Left cardiac atrium (tissue), 4 donors: ENCODE results near the gene DTD1. TPM values are rescaled to one million over a fixed set of nuclear protein-coding genes. Genes with fewer than 3 reads are reported as not detected.

Experiments used
- ATAC-seq, 2 donors: fragments of 200-7000 bp; cut with Tn5 transposase; one replicate each; pipeline ENCODE4 v1.9.1; 2020; ENCODE audit warnings: mild to moderate bottlenecking in 2 of 2, moderate library complexity in 2 of 2
- DNase-seq: peaks from one replicate; pipeline ENCODE4 v3.0.0-alpha.2; 2020
- intact Hi-C, 2 donors: fragments of 100-400 bp; cut with DNase I; formaldehyde crosslinking; loops; one replicate each; pipeline versions ENCODE4 v1.14.1 to v1.15.1; 2022 to 2023
- long read RNA-seq: library from polyadenylated mRNA; unstranded; transcript quantifications from one replicate; pipeline ENCODE4 v2.0.0, GENCODE V29; 2021
- total RNA-seq, 2 donors: library from RNA; stranded (reverse); fragmentation: NEBNext Ultra II Directional; extraction: Animal tissue kit (Norgen Biotek cat#: 25700); gene quantifications; one replicate each; pipeline ENCODE4 v1.2.1, GENCODE V29; 2021
- donor health status: DM: no; HTN: yes; CAD: no.
- donor health status: DM: no; HTN: yes; CAD: no; lungs with severe emphysema.
- donor health status: DM: yes; HTN: yes; CAD: no.
- donor health status: Dilated cardiomyopathy.

The DTD1 gene
- total RNA-seq, result 10 to 100 TPM; 12.1 to 18.9 TPM
- long read RNA-seq, transcript DTD1-201 (6 exons, 1,387 nt), result major isoform, 18 of 20 reads
- long read RNA-seq, partial matches to known transcripts, result 1 of 20 reads
- long read RNA-seq, other reads (novel, unspliced or antisense), result 0 of 20 reads

DNA sequence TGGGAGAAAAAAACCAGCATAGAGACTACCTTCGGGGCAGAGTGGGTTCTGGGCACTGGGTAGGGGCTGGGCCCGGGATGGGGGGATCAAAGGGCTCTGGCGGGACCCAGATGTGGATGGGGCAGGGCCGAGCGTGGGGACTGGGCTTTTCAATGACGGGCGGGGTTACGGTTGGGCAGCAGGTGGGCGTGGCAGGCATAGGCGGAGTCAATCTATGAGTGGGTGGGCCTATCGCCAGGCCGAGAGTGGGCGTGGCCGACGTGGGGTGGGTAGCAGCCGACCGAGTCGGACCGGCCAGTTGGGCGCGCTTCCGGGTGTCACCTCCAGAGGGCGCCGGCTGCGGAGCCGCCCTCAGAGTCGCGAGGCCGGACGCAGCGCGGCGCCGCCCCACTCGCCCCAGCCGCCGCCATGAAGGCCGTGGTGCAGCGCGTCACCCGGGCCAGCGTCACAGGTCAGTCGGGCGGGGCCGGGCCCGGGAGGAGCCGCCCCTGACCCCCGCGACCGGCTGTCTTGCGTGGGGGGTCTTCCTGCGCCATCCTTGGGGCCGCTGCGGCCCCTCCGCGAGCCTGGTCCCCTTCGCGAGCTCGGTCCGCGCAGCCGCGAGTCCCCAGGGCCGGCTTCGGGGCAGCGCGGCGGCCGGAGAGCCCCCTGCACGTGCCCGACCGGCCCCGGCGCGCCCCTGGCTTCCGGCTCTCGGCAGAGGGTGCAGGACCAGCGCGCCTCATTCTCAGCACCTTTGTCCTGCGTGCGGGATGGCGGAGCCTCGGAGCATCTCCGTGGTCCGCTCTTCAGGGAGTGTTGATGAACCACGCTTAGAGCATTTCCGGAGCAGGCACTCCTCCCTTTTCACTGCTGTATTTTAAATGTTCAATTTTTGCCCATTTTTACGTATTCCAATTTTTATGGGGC, at the start of gene DTD1:
DTD1 (plus strand) TSS at position 390 of the 909 bp plus-strand sequence; CDS start at position 409, 19 bp downstream.
- peak; percentile 98 to 99 for ATAC-seq
- DNase-seq, result peak; percentile 97
- intact Hi-C loops, result no loop called here

DNA sequence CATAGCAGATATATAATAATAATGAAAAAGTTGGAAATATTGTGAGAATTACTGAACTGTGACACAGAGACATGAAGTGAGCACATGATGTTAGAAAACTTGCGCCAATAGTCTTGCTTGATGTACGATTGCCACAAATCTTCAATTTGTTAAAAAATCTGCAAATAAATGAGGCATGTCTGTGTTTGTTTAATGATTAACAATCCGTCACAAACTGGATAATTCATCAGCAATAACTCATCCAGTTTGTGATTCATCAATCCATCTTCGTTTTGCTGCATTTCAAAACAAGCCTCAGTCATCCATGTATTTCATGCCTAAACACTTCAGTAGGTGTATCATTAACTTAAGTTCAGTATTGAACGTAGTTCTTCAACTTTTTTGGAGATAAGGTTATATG, 46.1 kb upstream of the DTD1 start:
- no peak for DNase-seq
- intact Hi-C loops, result no loop called here
- no peak for ATAC-seq

DNA sequence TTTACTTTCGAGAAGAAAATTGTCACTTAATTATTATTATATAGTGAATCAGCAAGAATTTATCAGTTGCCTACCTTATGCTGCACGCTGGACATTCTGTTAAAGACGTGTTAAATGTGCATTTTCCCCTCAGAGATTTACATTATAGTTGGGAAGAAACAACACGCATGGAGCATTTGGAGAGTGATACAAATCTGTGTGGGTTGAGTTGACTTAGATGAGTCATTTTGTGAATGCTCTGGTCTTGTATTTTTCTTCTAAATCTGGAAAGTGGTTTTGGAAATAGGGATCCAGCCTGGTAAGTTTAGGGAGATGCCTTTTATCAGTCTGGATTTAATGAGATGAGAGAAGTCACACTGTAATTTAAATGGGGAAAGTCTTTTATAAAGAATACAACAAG, 44.6 kb upstream of the DTD1 start:
- DNase-seq, result no peak
- intact Hi-C loops, result no loop called here
- no peak for ATAC-seq

- ATAC-seq, result peak; percentile 15 to 71
- intact Hi-C loops, result no loop called here
These were observed 43.9 kb upstream of the DTD1 start for GRCh38 chr20:18543932-18544331.

GRCh38 chr20:18545566-18545965, 42.3 kb upstream of the DTD1 start:
- intact Hi-C loops, result no loop called here
- ATAC-seq (no peak), DNase-seq (no peak)

More at GRCh38 chr20:18543932-18544331, 43.9 kb upstream of the DTD1 start:
- peak; percentile 51 for DNase-seq

GRCh38 chr20:18548465-18548864, 39.4 kb upstream of the DTD1 start:
- no peak for ATAC-seq
- DNase-seq, result no peak
- intact Hi-C loops, result no loop called here

GRCh38 chr20:18553746-18554145, 34.1 kb upstream of the DTD1 start:
- ATAC-seq (no peak), DNase-seq (no peak)
- intact Hi-C loops, result no loop called here

GRCh38 chr20:18566892-18567738, 20.7 kb upstream of the DTD1 start, which contains the start of gene SMIM26:
SMIM26 (plus strand) TSS chr20:18567432; CDS start chr20:18567479, 47 bp downstream.
- intact Hi-C loops, result no loop called here
- peak; percentile 96 for DNase-seq
- ATAC-seq, result peak; percentile 100

GRCh38 chr20:18567739-18568091, 20.1 kb upstream of the DTD1 start:
- no peak for DNase-seq
- intact Hi-C loops, result no loop called here
- peak; percentile 13 to 44 for ATAC-seq

GRCh38 chr20:18571009-18571408, 16.8 kb upstream of the DTD1 start:
- no peak for ATAC-seq
- intact Hi-C loops, result no loop called here
- DNase-seq, result no peak

GRCh38 chr20:18571578-18571977, 16.3 kb upstream of the DTD1 start:
- intact Hi-C loops, result no loop called here
- ATAC-seq, result no peak
- DNase-seq, result no peak

DNA sequence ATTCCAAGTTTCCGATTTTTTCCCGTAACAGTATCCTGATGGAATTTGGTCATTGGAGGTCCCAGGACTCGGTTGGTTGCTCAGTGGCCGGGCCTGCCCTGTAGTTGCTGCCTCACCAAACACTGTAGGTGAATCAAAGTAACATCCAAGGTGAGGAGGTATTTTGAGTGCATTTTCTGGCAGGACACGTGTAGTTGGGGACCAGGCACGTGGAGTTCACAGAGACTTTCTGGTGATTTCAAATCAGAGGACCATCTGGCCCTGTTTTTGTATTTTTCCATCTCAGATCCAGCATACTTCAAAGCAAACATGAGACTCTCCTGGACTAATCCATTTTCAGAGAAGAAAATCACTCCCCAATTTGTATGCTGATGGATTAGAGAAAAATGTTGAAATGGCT, 9.9 kb upstream of the DTD1 start:
- intact Hi-C loops, result no loop called here
- no peak for DNase-seq
- no peak for ATAC-seq

DNA sequence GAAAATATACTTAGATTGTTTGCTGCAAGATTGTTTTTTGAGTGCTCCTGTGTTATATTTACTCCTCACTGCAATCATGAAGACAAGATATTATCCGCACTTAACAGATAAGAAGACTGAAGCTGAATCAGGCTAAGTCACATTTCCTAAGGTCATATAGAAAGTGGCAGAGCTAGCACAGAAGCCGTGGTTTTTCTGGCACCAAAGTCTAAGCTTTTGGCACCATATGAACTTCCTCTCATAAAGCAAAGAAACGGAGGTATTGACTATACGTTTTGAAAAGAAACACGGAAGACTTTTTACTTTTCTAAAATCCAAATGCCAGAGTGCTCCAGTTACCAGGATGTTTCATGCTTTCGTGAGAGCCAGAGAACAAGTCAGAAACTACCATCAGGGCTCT, 9.3 kb upstream of the DTD1 start:
- no peak for ATAC-seq
- DNase-seq, result no peak
- intact Hi-C loops, result no loop called here

GRCh38 chr20:18580012-18580411, 7.8 kb upstream of the DTD1 start:
- ATAC-seq, result no peak
- DNase-seq, result no peak
- intact Hi-C loops, result no loop called here

DNA sequence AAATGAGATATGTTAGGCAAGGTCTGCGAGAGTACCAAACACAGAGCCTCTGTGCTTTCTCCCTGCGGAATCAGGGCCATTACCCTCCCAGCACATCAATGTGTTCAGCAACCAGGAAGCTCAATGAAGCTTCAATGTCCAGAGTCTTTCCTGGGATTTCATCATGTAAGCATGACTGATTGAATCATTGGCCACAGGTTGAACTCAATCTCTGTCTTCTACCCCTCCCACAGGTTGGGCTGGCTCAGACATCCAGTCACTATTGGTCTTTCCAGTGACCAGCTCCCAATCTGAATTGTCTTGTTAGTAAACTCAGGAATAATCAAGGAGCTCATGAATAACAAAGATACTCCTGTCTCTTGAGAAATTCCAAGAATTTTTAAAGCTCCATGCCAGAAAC, 2.7 kb upstream of the DTD1 start:
- DNase-seq (no peak), ATAC-seq (no peak)
- intact Hi-C loops, result no loop called here

GRCh38 chr20:18588574-18588933, 700 bp downstream of the DTD1 start:
- DNase-seq (no peak), ATAC-seq (peak in 1 of 2 donors; percentile 2)
- intact Hi-C loops, result no loop called here

GRCh38 chr20:18589941-18590674, 2.3 kb downstream of the DTD1 start:
- ATAC-seq (no peak), DNase-seq (no peak)
- intact Hi-C loops, result no loop called here

- ATAC-seq, result no peak
- intact Hi-C loops, result no loop called here
- DNase-seq, result no peak
These were observed 8.4 kb downstream of the DTD1 start for GRCh38 chr20:18596270-18596669.

- intact Hi-C loops, result no loop called here
- ATAC-seq, result no peak
These were observed 21.9 kb downstream of the DTD1 start for GRCh38 chr20:18609741-18610140.

More at GRCh38 chr20:18609741-18610140, 21.9 kb downstream of the DTD1 start:
- no peak for DNase-seq
